Measurements from ENCODE around the gene CLTCL1. TPM values are rescaled to one million over a fixed set of nuclear protein-coding genes. Genes with fewer than 3 reads are reported as not detected.

CLTCL1 gene
- total and polyA plus RNA-seq, 9 of the 15 experiments (the other 6 are each of a cell fraction or from before 2014, with no cell fraction given): 1.1 to 11.7 (median 5.0) TPM

DNA sequence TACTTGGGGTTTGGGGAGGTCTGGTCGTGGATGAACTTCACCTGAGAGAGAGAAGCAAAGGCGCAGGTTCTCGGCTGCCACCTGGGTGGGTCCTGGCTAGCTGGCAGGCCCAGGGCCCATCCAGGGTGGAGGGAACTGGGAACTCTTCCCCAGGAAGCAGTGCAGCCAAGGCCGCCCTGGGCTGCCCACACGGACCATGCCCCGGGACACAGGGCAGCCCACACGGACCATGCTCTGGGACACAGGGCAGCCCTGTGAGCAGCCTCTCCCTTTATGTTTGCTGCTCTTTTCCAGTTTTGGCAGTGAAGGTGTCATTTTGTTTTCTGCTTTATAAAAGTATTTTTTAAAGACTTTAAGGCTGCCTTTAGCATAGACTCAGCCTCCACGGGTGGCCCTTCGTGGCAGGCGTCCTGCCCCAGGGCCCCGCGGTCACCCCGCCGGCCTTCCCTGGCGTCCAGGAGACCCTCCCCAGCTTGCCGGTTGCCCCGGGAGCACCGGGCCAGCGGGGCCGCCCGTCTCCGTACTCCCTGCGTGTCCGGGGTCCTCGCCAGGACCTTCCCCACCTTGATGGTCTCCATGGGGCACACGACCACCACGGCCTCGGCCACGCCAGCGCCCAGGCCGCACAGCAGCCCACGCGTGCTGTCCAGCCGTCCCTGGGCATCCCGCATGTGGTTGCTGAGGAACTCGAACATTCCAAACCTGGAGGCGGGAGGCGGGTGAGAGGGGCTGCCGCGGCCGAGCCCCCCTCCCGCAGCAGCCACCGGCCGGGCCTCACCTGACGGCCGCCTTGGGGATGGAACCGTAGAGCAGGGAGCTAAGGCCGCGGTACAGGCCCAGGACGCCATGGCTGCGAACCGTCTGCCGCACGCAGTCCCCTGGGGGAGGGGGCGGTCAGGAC, 114.1 kb downstream of the CLTCL1 start (continued):
- 0 out of 2 replicates have a peak, but pooled peaks have one; percentile 87 for TF ChIP-seq BRD4 (IDR thresholded peaks at IDR 0.05)
- no peak for TF ChIP-seq ZNF408 (CRISPR knock-in tag; IDR thresholded peaks at IDR 0.05; ENCODE audit: low read depth)
- peak; percentile 6; the same call in 1 of the 2 replicates for TF ChIP-seq ZNF239 (CRISPR knock-in tag; IDR thresholded peaks at IDR 0.05)
- TF ChIP-seq ZNF212 (CRISPR knock-in tag; IDR thresholded peaks at IDR 0.05): no peak
- no peak for TF ChIP-seq RBFOX2 (IDR thresholded peaks at IDR 0.05; ENCODE audit: low read depth, low read length)
- TF ChIP-seq ZNF589 (CRISPR knock-in tag; IDR thresholded peaks at IDR 0.05; ENCODE audit: low read depth): no peak
- TF ChIP-seq ZNF830 (CRISPR knock-in tag; IDR thresholded peaks at IDR 0.05): no peak
- TF ChIP-seq CSDE1 (IDR thresholded peaks at IDR 0.05): no peak
- TF ChIP-seq ZNF764 (CRISPR knock-in tag; IDR thresholded peaks at IDR 0.05; ENCODE audit: low read depth): no peak; the same call in 1 of the 2 replicates
- no peak for TF ChIP-seq NCOA6 (IDR thresholded peaks at IDR 0.05)
- TF ChIP-seq, protein P1, sequence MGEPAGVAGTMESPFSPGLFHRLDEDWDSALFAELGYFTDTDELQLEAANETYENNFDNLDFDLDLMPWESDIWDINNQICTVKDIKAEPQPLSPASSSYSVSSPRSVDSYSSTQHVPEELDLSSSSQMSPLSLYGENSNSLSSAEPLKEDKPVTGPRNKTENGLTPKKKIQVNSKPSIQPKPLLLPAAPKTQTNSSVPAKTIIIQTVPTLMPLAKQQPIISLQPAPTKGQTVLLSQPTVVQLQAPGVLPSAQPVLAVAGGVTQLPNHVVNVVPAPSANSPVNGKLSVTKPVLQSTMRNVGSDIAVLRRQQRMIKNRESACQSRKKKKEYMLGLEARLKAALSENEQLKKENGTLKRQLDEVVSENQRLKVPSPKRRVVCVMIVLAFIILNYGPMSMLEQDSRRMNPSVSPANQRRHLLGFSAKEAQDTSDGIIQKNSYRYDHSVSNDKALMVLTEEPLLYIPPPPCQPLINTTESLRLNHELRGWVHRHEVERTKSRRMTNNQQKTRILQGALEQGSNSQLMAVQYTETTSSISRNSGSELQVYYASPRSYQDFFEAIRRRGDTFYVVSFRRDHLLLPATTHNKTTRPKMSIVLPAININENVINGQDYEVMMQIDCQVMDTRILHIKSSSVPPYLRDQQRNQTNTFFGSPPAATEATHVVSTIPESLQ (CRISPR knock-in tag; IDR thresholded peaks at IDR 0.05): no peak
- TF ChIP-seq NR4A1 (CRISPR knock-in tag; IDR thresholded peaks at IDR 0.05): no peak
- no peak for TF ChIP-seq NR4A1 (tag; IDR thresholded peaks at IDR 0.05)
- TF ChIP-seq CHD2 (IDR thresholded peaks at IDR 0.05; ENCODE audit: low read depth, low read length): 0 out of 2 replicates have a peak, but pooled peaks have one; percentile 28
- no peak for TF ChIP-seq KAT2B (IDR thresholded peaks at IDR 0.05; ENCODE audit: low read depth, low read length)
- no peak for TF ChIP-seq CREB1 (IDR thresholded peaks at IDR 0.05)
- TF ChIP-seq CREB1 (CRISPR knock-in tag; IDR thresholded peaks at IDR 0.05): no peak
- no peak for TF ChIP-seq ZBTB7A (IDR thresholded peaks at IDR 0.05; ENCODE audit: borderline replicate concordance, control insufficient read depth, low read depth, low read length)
- TF ChIP-seq PHF21A (IDR thresholded peaks at IDR 0.05; ENCODE audit: borderline replicate concordance, low read depth): no peak
- no peak for TF ChIP-seq ZNF184 (CRISPR knock-in tag; IDR thresholded peaks at IDR 0.05)
- no peak for TF ChIP-seq TRIM24 (IDR thresholded peaks at IDR 0.05)
- peak in 1 of 3 experiments; percentile 69 for TF ChIP-seq YY1 (IDR thresholded peaks at IDR 0.05; ENCODE audit: borderline replicate concordance in 1 of 3, control insufficient read depth in 1 of 3, extremely low read depth in 1 of 3, insufficient read depth in 3 of 3, insufficient read length in 1 of 3, insufficient replicate concordance in 2 of 3, low read depth in 1 of 3, low read length in 2 of 3)
- TF ChIP-seq MYC (IDR thresholded peaks at IDR 0.05; ENCODE audit: low read depth, low read length): no peak
- peak; percentile 96 for TF ChIP-seq MYC (CRISPR knock-in tag; IDR thresholded peaks at IDR 0.05; ENCODE audit: borderline replicate concordance, low read depth)
- TF ChIP-seq PHF20 (IDR thresholded peaks at IDR 0.05; ENCODE audit: partially characterized antibody): no peak
